Activated CD4-positive, alpha-beta T cell treated with anti-CD3 and anti-CD28 coated beads, Interleukin-2, amount 50 U/mL, for 16 hours (primary cell): ENCODE measurements around the gene STN1.

ENCODE experiments used
- DNase-seq: peaks from one replicate; pipeline ENCODE4 v3.0.0-alpha.2; 2020

STN1 gene, protein sequence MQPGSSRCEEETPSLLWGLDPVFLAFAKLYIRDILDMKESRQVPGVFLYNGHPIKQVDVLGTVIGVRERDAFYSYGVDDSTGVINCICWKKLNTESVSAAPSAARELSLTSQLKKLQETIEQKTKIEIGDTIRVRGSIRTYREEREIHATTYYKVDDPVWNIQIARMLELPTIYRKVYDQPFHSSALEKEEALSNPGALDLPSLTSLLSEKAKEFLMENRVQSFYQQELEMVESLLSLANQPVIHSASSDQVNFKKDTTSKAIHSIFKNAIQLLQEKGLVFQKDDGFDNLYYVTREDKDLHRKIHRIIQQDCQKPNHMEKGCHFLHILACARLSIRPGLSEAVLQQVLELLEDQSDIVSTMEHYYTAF

GRCh38 chr10:103918053-103918846, at the start of gene STN1:
TSS of gene STN1 (minus strand) at chr10:103918184. CDS start at chr10:103917594, 590 bp downstream.
- peak; percentile 98 for DNase-seq

DNA sequence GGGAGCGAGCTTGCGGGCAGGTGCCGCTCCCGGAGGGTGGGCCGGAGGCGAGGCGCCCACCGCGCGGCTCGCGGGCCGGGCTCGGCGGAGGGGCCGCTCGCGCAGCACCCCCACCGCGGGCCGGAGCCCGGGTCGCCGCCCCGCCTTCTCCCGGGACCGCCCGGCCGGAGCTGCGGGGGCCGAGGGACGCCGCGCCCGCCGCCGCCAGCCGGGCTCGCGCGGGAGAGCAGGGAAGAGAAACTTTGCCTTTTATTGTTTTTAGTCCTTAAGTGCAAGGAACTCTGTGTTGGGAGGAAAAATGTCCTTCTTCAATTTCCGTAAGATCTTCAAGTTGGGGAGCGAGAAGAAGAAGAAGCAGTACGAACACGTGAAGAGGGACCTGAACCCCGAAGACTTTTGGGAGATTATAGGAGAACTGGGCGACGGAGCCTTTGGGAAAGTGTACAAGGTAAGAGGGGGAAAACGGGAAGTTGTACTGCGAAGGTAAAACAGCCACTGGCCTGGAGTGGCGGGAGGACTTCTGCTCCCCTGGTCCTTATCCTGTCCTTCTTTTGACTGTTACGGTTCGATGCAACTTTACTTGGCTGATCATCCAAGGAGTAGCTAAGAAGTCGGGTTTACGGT, 49.6 kb upstream of the STN1 start:
- peak; percentile 21 for DNase-seq

DNA sequence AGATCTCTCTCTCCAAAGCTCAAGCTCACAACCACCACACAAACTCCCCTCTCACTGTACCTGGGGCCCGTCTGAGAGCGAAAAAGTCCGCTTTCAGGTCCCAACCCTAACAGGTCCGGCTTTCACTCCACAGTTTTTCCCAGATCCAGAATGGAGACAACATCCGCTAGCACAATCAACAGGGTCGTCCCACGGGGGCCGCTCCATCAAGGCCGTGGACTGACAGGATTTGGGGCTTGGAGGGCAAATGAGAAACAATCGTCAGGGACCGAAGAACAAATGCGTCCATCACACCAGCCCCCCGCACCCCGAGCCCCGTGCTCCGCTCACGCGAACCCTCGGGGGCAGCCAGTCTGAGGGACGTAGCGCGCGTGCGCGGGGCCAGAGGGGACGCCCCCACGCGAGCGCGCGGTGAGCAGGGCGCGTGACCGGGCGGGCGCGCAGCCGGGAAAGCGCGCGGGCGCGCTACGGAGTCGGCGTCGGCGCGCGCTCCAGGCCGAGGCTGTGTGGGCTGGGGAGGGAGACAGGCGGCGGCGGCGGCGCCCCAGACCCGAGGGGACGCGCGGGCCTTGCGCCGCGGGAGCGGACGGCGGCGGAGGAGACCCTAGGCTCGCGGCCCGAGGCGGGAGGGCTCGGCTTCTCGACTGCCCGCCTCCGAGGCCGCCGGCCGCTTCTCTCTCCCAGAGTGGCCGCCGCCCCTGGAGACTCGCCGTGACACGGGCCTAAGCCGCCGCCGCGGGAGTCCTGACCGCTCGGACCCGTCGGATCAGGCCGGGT, 48.9 kb upstream of the STN1 start, which contains the start of gene SLK:
Gene SLK, plus strand, starts transcription at position 470 of the 777 bp plus-strand sequence. CDS start 606 bp downstream, outside the sequence.
- DNase-seq, result peak; percentile 84

DNA sequence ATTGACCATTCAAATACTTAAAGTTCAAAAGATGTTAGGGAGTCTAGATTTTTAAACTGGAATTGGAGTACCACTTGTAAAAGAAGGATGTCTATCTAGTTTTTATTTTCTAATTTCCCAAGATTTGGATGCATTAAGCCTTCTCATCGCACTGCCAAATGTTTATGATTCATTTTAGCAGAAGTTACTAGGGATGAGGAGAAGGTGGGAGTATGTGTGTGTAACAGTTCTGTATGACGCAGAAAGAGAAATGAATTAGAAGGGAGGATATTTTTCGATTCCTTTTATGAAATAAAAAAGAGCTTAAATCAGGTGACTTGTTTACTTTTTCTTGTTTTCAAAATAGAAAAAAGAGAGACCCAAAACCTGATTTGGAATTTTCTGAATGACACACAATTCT, 42.1 kb upstream of the STN1 start:
- no peak for DNase-seq

- no peak for DNase-seq
These were observed 41.0 kb upstream of the STN1 start for GRCh38 chr10:103958996-103959395.

- DNase-seq, result no peak
These were observed 36.6 kb upstream of the STN1 start for GRCh38 chr10:103954543-103954942.

- DNase-seq, result no peak
These were observed 34.0 kb upstream of the STN1 start for GRCh38 chr10:103951942-103952341.

DNA sequence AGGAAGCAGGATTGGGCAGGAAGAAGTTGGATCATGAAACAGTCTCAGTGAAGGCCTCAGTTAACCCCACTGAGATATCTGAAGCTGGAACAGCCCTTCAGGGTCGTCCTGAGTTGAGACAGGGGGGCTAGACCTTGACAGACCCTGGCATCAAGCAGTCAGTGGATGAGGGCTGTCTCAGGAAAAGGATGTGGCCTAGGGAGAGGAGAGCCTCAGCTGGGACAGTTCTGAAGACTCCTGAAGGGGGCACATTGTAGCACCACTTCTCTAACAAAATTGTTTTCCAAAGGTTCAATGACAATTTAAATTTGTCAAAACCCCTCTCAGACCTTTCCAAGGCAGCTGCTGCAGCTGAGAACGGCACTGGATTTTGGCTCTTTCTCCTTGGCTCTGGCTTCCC, 33.2 kb upstream of the STN1 start:
- DNase-seq, result no peak

GRCh38 chr10:103949728-103950127, 31.7 kb upstream of the STN1 start:
- DNase-seq, result no peak

- no peak for DNase-seq
These were observed 30.0 kb upstream of the STN1 start for GRCh38 chr10:103947799-103948516.

- DNase-seq, result no peak
These were observed 24.9 kb upstream of the STN1 start for GRCh38 chr10:103942866-103943265.

DNA sequence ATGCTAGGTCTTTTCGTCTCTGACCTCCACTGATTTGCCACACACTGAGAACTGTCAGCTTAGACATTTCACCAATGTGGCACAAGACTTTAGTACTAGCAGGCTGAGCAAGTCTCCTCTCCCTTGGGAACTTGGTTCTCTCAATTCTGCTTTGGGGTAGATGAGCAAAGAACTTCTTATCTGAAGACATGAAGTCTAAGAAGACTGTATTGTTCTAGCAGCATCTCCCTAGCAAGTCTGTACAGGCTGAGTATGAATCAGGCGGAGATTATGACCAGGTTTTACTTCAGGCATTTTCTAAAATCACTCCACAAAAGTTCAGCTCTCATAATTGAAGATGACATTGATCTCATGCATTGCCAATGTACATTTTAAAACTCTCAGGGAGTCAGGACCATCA, 23.8 kb upstream of the STN1 start:
- no peak for DNase-seq

GRCh38 chr10:103939522-103939921, 21.5 kb upstream of the STN1 start:
- no peak for DNase-seq

DNA sequence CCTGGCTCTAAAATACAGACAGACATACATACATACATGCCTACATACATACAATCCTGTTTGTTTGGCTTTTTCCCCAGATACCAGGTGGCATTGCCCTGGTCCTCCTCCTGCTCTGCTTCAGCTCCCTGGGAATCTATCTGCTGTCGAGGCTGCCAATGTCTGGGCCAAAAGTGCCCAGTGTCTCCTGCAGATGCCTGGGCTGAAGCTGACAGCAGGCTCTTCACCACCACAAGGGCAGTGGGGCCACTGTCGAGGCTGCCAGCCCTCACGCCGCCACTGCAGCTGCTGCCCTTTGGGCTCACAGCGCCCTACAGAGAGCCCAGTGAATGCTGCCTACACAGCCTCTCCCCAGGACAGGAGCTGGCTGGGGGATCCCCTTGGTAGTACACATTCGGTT, 18.0 kb upstream of the STN1 start:
- no peak for DNase-seq

DNA sequence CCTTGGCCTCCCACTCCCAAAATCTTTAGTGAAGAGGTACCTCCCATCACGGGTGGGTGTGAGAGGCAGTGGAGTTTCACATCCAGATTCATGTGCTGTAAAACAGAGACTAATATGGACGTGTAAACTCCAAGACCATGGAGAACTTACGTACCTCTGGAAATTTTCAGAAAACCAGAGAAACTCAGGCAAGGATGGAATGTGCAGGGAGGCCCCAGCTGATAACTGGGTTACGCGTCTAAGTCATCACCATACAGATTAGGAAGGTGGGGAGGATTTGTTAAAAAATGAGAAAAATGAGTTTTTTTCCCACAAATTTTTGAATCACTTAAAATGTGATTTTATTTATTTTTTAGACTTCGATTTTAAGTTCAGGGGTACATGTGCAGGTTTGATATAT, 16.3 kb upstream of the STN1 start:
- DNase-seq, result no peak

DNA sequence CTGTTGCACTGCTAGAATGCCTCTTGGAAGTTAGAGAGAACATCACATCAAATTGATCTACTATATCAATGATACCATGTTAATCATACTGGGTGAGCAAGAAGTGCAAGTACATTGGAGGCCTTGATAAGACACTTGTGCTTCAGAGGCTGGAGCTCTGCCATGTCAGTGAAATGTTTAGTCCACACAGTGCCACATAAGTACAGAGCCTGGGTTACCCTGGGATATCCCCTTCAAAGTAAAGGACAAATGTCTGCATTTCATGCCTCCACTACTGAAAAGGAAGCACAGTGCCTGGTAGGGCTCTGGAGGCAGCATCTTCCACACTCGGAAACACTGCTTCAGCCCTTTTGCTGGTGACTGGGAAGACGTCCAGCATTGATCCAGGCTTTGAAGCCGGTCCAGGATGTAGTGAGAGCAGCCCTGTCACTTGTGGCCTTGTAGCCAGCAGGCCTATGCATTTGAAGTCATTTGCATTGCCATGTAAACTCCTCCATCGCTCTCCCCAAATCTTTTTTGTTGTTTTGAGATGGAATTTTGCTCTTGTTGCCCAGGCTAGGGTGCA, 15.7 kb upstream of the STN1 start:
- DNase-seq, result no peak

- no peak for DNase-seq
These were observed 15.0 kb upstream of the STN1 start for GRCh38 chr10:103932971-103933370.

DNA sequence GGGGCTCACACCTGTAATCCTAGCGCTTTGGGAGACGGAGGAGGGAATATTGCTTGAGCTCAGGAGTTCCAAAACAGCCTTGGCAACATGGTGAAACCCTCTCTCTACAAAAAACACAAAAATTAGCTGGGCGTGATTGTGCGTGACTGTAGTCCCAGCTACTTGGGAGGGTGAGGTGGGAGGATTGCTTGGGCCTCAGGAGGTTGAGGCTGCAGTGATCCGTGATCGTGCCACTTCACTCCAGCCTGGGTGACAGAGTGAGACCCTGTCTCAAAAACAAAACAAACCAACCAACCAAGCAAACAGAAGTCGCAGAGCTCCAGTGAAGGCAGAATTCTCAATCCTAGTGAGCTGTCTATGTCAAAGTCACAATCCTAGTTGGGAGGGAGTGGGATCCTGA, 14.3 kb upstream of the STN1 start:
- DNase-seq, result no peak

DNA sequence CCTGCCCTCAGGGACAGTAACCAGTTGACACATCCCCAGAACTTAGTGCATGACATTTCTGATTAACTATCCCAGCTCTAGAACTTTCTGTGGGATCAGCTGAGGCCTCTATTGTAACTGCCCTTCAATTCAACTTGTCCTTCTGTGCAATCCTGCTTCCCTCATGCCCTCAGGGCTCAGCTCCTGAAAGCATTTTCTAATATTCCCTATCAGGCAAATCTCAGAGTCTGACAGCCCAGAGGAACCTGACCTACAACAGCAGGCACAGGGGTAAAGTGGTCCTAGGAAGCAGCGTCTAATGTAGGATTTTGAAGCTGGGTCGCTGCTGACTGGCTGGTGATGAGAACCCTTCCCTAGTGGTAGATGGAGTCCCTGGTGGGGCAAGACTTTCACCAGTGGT, 13.6 kb upstream of the STN1 start:
- DNase-seq, result no peak

DNA sequence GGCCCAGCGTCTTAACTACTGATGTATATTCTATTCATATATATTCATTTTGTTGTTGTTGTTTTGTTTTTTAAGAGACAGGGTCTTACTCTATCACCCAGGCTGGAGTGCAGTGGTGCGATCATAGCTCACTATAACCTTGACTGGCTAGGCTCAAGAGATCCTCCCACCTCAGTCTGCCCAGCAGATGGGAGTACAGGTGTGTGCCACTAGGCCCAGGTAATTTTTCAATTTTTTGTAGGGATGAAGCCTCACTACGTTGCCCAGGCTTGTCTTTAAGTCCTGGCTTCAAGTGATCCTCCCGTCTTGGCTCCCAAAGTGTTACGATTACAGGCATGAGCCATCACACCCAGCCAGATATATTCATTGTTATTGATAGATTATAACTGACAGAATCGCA, 12.9 kb upstream of the STN1 start:
- no peak for DNase-seq

- no peak for DNase-seq
These were observed 12.5 kb upstream of the STN1 start for GRCh38 chr10:103930449-103930848.

- no peak for DNase-seq
These were observed 11.5 kb upstream of the STN1 start for GRCh38 chr10:103929381-103929921.
